ENCODE data around the gene CCDC121.
"Not testable (repeated sequence)": the region's sequence is repeated elsewhere in the genome, so short reads cannot be mapped to it uniquely, and the experiment has no call there.

DNA sequence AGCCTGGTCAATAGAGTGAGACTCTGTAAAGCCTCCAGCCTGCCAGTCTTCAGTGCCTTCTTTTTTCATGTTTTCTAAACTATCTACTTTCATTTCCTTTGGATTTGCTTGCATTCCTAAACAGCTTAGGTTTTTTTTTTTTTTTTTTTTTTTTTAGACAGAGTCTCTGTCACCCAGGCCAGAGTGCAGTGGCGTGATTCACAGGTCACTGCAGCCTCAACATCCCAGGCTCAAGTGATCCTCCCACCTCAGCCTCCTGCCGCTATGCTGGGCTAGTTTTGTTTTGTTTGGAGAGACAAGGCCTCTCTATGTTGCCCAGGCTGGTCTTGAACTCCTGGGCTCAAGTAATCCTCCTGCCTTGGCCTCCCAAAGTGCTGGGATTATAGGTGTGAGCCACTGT lies 1.4 kb upstream of the CCDC121 start:
- TF ChIP-seq, protein P1, sequence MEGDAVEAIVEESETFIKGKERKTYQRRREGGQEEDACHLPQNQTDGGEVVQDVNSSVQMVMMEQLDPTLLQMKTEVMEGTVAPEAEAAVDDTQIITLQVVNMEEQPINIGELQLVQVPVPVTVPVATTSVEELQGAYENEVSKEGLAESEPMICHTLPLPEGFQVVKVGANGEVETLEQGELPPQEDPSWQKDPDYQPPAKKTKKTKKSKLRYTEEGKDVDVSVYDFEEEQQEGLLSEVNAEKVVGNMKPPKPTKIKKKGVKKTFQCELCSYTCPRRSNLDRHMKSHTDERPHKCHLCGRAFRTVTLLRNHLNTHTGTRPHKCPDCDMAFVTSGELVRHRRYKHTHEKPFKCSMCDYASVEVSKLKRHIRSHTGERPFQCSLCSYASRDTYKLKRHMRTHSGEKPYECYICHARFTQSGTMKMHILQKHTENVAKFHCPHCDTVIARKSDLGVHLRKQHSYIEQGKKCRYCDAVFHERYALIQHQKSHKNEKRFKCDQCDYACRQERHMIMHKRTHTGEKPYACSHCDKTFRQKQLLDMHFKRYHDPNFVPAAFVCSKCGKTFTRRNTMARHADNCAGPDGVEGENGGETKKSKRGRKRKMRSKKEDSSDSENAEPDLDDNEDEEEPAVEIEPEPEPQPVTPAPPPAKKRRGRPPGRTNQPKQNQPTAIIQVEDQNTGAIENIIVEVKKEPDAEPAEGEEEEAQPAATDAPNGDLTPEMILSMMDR (IDR thresholded peaks at IDR 0.05 in 8 of 11, conservative IDR thresholded peaks at IDR 0.05 in 3 of 11): not testable (repeated sequence)
- TF ChIP-seq POLR2A, POLR2AphosphoS5 (IDR thresholded peaks at IDR 0.05): not testable (repeated sequence)

Measured in spleen (tissue), 7 donors.